Skeletal muscle tissue (tissue), 4 donors: ENCODE measurements around the gene GPC6. TPM values are rescaled to one million over a fixed set of nuclear protein-coding genes. Genes with fewer than 3 reads are reported as not detected.

ENCODE experiments used
- H3K27ac ChIP-seq: one replicate; pipeline ENCODE4 v1.7.0; 2013; ENCODE audit warnings: mild to moderate bottlenecking, low read depth, low read length, inconsistent platforms
- H3K27me3 ChIP-seq, 3 donors: one replicate each; pipeline ENCODE4 v1.7.0; 2013; ENCODE audit warnings: low read length in 3 of 3; ENCODE audit not compliant: control insufficient read depth in 3 of 3, insufficient read depth in 3 of 3
- H3K36me3 ChIP-seq, 3 donors: one replicate each; pipeline ENCODE4 v1.7.0; 2013; ENCODE audit warnings: low read length in 3 of 3; ENCODE audit not compliant: control insufficient read depth in 3 of 3, insufficient read depth in 3 of 3
- H3K4me1 ChIP-seq, 3 donors: one replicate each; pipeline ENCODE4 v1.7.0; 2013; ENCODE audit warnings: low read length in 3 of 3, mild to moderate bottlenecking in 3 of 3; ENCODE audit not compliant: control insufficient read depth in 3 of 3, insufficient read depth in 3 of 3
- H3K4me3 ChIP-seq, 3 donors: one replicate each; pipeline ENCODE4 v1.7.0; 2013; ENCODE audit warnings: low read length in 3 of 3
- H3K9ac ChIP-seq, 3 donors: one replicate each; pipeline ENCODE4 v1.7.0; 2013; ENCODE audit warnings: low read length in 3 of 3, mild to moderate bottlenecking in 3 of 3, moderate library complexity in 2 of 3, low read depth in 1 of 3
- H3K9me3 ChIP-seq, 3 donors: one replicate each; pipeline ENCODE4 v1.7.0; 2013; ENCODE audit warnings: low read length in 3 of 3; ENCODE audit not compliant: control insufficient read depth in 3 of 3
- total RNA-seq: library from RNA; depleted of rRNA; stranded (reverse); fragments of >200 nt; gene quantifications from one replicate; pipeline ENCODE4 v1.2.3, GENCODE V29; 2014
- donor health status: Osteomylitis.

Gene GPC6
- total RNA-seq, 1 donor from 2014 or later, result 7.8 TPM

DNA sequence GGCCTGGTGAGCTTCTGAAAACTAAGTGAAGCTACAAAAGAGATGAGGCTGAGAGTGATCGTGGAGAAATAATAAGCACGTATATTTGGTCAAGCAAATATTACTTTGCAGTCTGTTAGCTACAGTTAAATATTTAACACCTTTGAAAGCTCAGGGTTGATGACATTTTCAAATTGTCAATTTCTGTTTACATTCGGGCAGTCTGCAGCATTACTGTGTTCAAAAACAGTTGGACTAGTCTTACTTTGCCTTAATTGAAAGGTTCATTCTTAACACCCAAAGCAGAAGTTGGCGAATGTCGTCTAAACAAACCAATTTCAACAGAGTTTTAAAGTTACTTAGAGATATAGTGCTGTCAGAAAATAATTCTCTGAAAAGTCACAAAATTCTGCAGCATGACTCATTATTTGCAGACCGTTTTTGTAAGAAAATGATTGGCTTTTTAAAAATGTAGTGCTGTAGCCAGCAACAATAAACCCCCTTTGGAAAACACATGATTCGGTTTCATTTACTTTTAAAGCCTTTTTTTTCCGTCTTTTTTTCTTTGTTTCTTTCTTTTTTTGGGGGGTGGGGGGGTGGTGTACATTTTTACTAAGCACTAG is 549.0 kb downstream of the GPC6 start:
- H3K27me3 ChIP-seq, result no peaks in the 10 kb centered on the region
- no peaks in the 10 kb centered on the region for H3K4me1 ChIP-seq
- no peak overlapping the region for H3K27ac ChIP-seq
- no peak overlapping the region for H3K4me3 ChIP-seq
- H3K9me3 ChIP-seq, result no peaks in the 10 kb centered on the region
- H3K36me3 ChIP-seq, result no peaks in the 10 kb centered on the region
- H3K9ac ChIP-seq, result no peak overlapping the region

DNA sequence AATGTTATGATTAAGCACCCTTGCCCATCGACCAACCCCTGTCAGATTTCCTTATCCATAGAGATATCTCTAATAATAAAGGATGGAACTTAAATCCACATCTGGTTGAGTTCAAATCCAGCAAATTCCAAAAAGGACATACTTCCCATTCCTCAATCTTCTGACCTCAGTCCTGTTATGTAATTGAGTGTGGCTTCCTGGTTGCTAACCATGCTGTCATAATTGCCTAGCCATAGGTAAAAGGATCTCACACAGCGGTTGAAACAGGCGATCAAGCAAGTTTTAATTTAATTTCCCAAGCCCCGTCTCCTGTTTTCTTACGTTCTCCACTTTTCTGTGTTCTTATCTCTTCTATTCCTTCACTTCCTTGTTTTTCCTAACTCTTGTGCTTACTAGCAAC is 550.3 kb downstream of the GPC6 start:
- Histone ChIP-seq H3K9ac (no peak overlapping the region), H3K4me3 (no peak overlapping the region), H3K36me3 (no peaks in the 10 kb centered on the region), H3K9me3 (no peaks in the 10 kb centered on the region), H3K4me1 (no peaks in the 10 kb centered on the region), H3K27ac (no peak overlapping the region), H3K27me3 (no peaks in the 10 kb centered on the region)

DNA sequence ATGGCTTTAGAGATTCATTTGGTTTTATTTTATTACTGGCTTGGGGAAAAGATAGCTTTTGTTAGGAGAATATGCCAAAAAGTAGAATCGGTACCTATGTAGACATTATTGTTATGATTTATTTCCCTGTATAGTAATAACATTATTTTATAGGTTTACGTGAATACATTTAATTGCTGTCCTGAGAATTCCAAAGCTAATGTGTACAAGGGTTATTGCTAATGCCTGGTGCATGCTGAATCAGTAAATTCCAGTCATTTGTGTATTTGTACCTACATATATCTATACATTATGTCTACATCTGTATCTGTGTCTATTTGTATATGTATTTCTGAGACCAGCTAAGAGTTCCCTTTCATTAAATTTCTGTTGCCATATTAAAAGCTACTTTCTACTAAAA is 550.9 kb downstream of the GPC6 start:
- no peaks in the 10 kb centered on the region for H3K4me1 ChIP-seq
- no peak overlapping the region for H3K4me3 ChIP-seq
- H3K9ac ChIP-seq, result no peak overlapping the region
- H3K36me3 ChIP-seq, result no peaks in the 10 kb centered on the region
- H3K27me3 ChIP-seq, result no peaks in the 10 kb centered on the region
- H3K9me3 ChIP-seq, result no peaks in the 10 kb centered on the region
- no peak overlapping the region for H3K27ac ChIP-seq

DNA sequence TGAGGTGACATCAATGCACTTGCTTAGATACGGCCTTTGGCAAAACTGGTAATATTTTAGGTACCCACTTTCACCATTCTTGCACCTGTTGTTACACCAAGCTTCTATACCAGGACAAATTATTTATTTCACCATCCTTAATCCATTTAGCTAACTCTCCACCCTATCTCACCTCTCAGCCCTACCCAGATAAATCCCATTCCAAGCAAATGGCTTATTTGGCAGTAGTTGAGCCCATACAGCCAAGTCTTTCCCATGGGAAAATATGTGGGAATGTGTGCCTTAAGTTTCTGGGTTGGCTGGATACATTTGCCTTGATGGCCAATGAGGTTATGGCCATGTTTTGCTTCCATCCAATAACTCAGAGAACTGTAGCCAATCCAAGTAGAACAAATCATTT is 551.9 kb downstream of the GPC6 start:
- H3K9ac ChIP-seq, result no peak overlapping the region
- no peak overlapping the region for H3K4me3 ChIP-seq
- H3K36me3 ChIP-seq, result no peaks in the 10 kb centered on the region
- H3K27ac ChIP-seq, result no peak overlapping the region
- no peaks in the 10 kb centered on the region for H3K4me1 ChIP-seq
- no peaks in the 10 kb centered on the region for H3K27me3 ChIP-seq
- no peaks in the 10 kb centered on the region for H3K9me3 ChIP-seq

DNA sequence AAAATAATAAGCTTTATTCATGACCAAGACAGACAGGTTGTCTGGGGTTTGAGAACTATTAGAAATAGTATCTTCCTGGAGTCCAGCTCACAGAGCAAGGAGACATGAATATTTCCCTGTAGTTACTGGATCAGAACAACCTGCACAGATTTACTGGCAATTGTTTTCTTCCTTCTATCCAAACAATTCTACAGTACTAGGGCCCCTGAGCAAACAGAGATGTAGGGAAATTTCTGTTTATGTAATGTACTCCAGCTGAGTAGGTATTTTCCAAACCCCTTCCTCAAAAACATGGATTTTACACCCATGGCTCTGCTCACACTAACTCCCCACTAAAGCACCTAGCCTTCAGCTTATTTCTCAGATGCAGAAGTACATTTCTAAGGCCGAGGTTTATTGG is 557.6 kb downstream of the GPC6 start:
- Histone ChIP-seq H3K36me3 (no peaks in the 10 kb centered on the region), H3K4me3 (no peak overlapping the region), H3K9ac (no peak overlapping the region), H3K27ac (no peak overlapping the region), H3K4me1 (no peaks in the 10 kb centered on the region), H3K9me3 (no peaks in the 10 kb centered on the region), H3K27me3 (no peaks in the 10 kb centered on the region)

DNA sequence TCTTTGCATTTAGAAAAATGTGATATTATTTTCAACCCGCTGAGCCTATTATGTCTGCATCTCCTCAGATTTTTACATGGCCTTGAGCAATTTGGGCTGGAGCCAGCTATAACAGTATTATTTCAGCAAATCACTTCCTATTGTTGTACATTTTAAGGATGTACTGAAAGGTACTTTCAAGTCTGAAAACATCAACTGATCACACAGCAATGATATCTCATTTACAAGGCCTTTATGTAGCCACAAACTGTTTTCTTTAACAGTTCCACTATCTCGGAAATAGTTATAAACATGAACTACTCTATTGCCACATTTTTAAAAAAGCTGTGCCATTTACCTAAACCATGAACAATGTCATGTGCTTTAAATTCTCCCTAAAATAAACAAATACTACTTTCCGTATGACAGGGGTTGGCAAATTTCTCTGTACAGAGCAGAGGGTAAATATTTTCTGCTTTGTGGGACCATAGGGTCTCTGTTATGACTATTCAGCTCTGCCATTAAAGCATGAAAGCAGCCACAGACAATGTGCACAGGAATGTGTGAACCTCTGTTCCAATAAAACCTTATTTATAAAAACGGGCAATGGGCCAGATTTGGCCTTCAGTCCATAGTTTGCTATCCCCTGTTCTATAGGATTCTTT is 560.4 kb downstream of the GPC6 start:
- H3K4me1 ChIP-seq, result no peaks in the 10 kb centered on the region
- H3K4me3 ChIP-seq, result no peak overlapping the region
- H3K9me3 ChIP-seq, result no peaks in the 10 kb centered on the region
- H3K36me3 ChIP-seq, result no peaks in the 10 kb centered on the region
- no peaks in the 10 kb centered on the region for H3K27me3 ChIP-seq
- no peak overlapping the region for H3K27ac ChIP-seq
- no peak overlapping the region for H3K9ac ChIP-seq

DNA sequence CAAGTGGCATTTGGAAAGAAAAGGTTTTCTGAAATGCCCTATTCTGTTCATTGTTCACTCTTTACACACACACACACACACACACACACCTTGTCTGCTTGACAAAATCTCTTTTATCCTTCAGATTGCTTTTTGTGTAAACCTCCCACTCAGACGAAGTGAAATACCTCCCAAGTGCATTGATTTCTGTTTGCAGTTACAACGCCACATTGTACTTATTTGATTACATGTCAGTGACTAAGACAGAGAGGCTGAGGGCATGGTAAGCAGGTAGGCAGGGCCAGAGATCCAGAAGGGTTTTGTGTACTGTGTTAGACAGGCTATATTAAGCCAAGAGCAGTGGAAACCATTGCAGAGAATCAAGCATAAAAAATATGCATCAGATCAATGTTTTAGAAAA is 561.8 kb downstream of the GPC6 start:
- H3K4me1 ChIP-seq, result no peaks in the 10 kb centered on the region
- H3K27me3 ChIP-seq, result no peaks in the 10 kb centered on the region
- H3K27ac ChIP-seq, result no peak overlapping the region
- H3K9me3 ChIP-seq, result no peaks in the 10 kb centered on the region
- H3K9ac ChIP-seq, result no peak overlapping the region
- no peaks in the 10 kb centered on the region for H3K36me3 ChIP-seq
- H3K4me3 ChIP-seq, result no peak overlapping the region

DNA sequence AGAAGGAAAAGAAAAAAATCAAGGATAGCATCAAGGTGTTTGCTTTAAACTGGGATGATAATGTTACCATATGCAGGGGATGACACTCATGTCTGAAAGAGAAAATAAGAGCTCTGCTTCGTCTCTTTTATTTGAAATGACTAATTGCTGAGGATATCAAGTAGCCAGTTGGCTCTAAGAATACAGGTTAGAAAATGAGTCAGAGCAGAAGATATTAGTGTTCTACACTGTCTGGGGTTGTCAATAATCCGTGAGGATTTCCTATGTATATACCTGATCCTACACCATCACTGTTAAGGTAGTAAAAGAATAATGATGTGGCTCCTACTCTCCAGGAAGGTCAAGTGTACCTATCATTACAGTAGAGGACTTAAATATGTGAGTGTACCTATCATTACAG is 562.5 kb downstream of the GPC6 start:
- Histone ChIP-seq H3K4me1 (no peaks in the 10 kb centered on the region), H3K27me3 (no peaks in the 10 kb centered on the region), H3K9ac (no peak overlapping the region), H3K27ac (no peak overlapping the region), H3K4me3 (no peak overlapping the region), H3K9me3 (no peaks in the 10 kb centered on the region), H3K36me3 (no peaks in the 10 kb centered on the region)

DNA sequence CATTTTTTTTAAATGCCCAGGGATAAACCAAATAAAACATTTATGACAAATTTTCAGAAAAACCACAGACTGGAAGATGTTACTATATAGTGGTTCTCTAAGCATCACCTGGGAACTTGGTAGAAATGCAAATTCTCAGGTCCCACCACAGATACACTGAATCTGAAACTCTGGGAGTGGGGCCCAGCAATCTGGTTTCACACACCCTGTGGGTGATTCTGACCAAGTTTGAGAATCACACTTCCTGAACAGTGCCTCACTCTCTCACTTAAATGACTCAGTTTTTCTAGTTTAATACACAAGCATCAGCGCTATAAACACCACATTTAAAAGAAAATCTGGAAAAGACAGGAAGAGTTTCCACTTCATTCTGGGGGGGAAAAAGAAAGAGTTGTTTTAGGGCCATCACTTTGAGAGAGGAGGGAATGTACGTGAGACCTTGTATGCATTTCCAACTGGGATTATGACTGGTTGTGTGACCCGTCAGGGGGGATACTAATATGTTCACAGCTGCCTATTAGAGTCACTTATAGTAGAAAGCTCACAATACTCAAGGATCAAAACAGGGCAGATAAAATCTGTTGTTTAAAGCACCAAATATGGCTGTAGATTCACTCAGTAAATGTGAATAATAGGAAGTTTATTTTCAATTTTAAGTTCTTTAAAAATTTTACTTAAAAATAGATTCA is 567.7 kb downstream of the GPC6 start:
- H3K4me1 ChIP-seq, result no peaks in the 10 kb centered on the region
- H3K27ac ChIP-seq, result no peak overlapping the region
- no peak overlapping the region for H3K9ac ChIP-seq
- H3K36me3 ChIP-seq, result no peaks in the 10 kb centered on the region
- no peak overlapping the region for H3K4me3 ChIP-seq
- H3K9me3 ChIP-seq, result no peaks in the 10 kb centered on the region
- no peaks in the 10 kb centered on the region for H3K27me3 ChIP-seq

DNA sequence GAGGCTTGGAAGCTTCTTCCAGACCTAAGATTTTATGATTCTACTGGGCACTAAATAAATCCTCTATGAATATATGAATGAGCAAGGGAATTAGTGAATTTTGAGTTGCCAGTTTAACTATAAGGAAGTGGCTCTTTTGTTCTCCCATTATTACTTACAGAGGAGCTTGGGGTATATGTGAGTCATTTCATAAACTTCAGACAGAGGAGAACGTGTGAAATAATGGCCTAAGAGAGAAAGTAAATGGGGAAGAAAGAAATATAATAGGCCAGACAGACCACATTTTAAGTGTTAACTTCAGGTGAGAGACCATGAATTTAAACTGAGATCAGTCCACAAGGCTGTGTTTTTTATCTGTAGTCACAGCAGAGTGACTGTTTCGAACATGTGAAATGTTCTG is 570.9 kb downstream of the GPC6 start:
- Histone ChIP-seq H3K27me3 (no peaks in the 10 kb centered on the region), H3K27ac (no peak overlapping the region), H3K9ac (no peak overlapping the region), H3K36me3 (no peaks in the 10 kb centered on the region), H3K9me3 (no peaks in the 10 kb centered on the region), H3K4me1 (no peaks in the 10 kb centered on the region), H3K4me3 (no peak overlapping the region)
